ENCODE data around the gene TMEM31. TPM values are rescaled to one million over a fixed set of nuclear protein-coding genes. Genes with fewer than 3 reads are reported as not detected.

TMEM31 gene
- total and polyA plus RNA-seq, 9 of the 15 experiments (the other 6 are each of a cell fraction or from before 2014, with no cell fraction given), result 0.18 TPM; not detected in 8

DNA sequence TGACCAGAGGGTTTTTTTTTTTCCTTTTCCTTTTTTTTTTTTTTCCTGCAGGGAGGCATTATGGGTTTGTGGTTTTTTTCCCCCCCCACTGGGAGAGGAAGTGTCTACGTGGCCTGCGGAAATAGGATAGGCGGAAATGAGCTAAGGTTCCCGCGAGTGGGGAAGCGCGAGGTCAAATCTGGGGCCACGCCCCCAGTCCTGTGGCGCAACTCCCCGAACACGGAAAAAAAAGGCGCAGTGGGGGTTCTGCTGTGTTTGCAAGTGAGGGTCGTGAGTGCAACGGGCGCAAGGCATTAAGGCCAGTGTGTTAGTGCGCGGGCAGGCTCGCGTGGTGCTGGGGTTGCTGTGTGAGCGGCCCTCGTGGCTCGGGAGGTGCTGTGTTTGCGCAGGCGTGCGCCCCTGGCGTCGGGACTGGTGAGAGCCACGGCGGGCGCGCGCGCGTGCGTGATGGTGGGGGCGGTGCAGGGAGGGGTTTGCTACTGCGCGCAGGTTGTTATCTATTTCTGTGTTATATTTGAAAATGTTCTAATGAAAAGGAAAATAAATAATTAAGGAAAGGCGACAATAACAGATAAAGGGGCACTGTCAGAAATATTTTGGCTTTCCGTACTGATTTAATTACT lies 23.5 kb upstream of the TMEM31 start (continued):
- TF ChIP-seq, protein P1, sequence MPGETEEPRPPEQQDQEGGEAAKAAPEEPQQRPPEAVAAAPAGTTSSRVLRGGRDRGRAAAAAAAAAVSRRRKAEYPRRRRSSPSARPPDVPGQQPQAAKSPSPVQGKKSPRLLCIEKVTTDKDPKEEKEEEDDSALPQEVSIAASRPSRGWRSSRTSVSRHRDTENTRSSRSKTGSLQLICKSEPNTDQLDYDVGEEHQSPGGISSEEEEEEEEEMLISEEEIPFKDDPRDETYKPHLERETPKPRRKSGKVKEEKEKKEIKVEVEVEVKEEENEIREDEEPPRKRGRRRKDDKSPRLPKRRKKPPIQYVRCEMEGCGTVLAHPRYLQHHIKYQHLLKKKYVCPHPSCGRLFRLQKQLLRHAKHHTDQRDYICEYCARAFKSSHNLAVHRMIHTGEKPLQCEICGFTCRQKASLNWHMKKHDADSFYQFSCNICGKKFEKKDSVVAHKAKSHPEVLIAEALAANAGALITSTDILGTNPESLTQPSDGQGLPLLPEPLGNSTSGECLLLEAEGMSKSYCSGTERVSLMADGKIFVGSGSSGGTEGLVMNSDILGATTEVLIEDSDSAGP (CRISPR knock-in tag; IDR thresholded peaks at IDR 0.05), result no peak
- TF ChIP-seq HOXB6 (CRISPR knock-in tag; IDR thresholded peaks at IDR 0.05; ENCODE audit: borderline replicate concordance), result no peak
- TF ChIP-seq TEAD4 (IDR thresholded peaks at IDR 0.05; ENCODE audit: low read length), result no peak
- TF ChIP-seq TEAD4 (CRISPR knock-in tag; IDR thresholded peaks at IDR 0.05; ENCODE audit: borderline replicate concordance), result no peak
- TF ChIP-seq, protein P2, sequence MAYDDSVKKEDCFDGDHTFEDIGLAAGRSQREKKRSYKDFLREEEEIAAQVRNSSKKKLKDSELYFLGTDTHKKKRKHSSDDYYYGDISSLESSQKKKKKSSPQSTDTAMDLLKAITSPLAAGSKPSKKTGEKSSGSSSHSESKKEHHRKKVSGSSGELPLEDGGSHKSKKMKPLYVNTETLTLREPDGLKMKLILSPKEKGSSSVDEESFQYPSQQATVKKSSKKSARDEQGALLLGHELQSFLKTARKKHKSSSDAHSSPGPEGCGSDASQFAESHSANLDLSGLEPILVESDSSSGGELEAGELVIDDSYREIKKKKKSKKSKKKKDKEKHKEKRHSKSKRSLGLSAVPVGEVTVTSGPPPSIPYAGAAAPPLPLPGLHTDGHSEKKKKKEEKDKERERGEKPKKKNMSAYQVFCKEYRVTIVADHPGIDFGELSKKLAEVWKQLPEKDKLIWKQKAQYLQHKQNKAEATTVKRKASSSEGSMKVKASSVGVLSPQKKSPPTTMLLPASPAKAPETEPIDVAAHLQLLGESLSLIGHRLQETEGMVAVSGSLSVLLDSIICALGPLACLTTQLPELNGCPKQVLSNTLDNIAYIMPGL (CRISPR knock-in tag; IDR thresholded peaks at IDR 0.05), result no peak
- TF ChIP-seq, protein P3, sequence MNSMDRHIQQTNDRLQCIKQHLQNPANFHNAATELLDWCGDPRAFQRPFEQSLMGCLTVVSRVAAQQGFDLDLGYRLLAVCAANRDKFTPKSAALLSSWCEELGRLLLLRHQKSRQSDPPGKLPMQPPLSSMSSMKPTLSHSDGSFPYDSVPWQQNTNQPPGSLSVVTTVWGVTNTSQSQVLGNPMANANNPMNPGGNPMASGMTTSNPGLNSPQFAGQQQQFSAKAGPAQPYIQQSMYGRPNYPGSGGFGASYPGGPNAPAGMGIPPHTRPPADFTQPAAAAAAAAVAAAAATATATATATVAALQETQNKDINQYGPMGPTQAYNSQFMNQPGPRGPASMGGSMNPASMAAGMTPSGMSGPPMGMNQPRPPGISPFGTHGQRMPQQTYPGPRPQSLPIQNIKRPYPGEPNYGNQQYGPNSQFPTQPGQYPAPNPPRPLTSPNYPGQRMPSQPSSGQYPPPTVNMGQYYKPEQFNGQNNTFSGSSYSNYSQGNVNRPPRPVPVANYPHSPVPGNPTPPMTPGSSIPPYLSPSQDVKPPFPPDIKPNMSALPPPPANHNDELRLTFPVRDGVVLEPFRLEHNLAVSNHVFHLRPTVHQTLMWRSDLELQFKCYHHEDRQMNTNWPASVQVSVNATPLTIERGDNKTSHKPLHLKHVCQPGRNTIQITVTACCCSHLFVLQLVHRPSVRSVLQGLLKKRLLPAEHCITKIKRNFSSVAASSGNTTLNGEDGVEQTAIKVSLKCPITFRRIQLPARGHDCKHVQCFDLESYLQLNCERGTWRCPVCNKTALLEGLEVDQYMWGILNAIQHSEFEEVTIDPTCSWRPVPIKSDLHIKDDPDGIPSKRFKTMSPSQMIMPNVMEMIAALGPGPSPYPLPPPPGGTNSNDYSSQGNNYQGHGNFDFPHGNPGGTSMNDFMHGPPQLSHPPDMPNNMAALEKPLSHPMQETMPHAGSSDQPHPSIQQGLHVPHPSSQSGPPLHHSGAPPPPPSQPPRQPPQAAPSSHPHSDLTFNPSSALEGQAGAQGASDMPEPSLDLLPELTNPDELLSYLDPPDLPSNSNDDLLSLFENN (IDR thresholded peaks at IDR 0.05; ENCODE audit: low read depth in 2 of 2, low read length in 2 of 2), result no peak
- TF ChIP-seq RBM15 (IDR thresholded peaks at IDR 0.05; ENCODE audit: insufficient read depth, low read length), result no peak
- no peak for TF ChIP-seq ZNF174 (CRISPR knock-in tag; IDR thresholded peaks at IDR 0.05)
- TF ChIP-seq KDM1A (IDR thresholded peaks at IDR 0.05), result no peak
- TF ChIP-seq CHD1 (IDR thresholded peaks at IDR 0.05; ENCODE audit: low read length), result peak; percentile 44
- TF ChIP-seq, protein P4, sequence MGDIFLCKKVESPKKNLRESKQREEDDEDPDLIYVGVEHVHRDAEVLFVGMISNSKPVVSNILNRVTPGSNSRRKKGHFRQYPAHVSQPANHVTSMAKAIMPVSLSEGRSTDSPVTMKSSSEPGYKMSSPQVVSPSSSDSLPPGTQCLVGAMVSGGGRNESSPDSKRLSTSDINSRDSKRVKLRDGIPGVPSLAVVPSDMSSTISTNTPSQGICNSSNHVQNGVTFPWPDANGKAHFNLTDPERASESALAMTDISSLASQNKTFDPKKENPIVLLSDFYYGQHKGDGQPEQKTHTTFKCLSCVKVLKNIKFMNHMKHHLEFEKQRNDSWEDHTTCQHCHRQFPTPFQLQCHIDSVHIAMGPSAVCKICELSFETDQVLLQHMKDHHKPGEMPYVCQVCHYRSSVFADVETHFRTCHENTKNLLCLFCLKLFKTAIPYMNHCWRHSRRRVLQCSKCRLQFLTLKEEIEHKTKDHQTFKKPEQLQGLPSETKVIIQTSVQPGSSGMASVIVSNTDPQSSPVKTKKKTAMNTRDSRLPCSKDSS (IDR thresholded peaks at IDR 0.05; ENCODE audit: low read depth, partially characterized antibody), result no peak
- TF ChIP-seq RFX1 (IDR thresholded peaks at IDR 0.05), result no peak
- TF ChIP-seq CAMTA2 (CRISPR knock-in tag; conservative IDR thresholded peaks at IDR 0.05), result no peak
- TF ChIP-seq PRMT5 (CRISPR knock-in tag; IDR thresholded peaks at IDR 0.05), result no peak
- TF ChIP-seq CEBPG (CRISPR knock-in tag; IDR thresholded peaks at IDR 0.05), result peak; percentile 84
- TF ChIP-seq CEBPG (tag; conservative IDR thresholded peaks at IDR 0.05 in 1 of 2, IDR thresholded peaks at IDR 0.05 in 1 of 2), result peak; percentile 68 to 90
- no peak for TF ChIP-seq CBFA2T3 (IDR thresholded peaks at IDR 0.05)
- TF ChIP-seq ZNF124 (CRISPR knock-in tag; IDR thresholded peaks at IDR 0.05), result no peak
- no peak for TF ChIP-seq ZNF408 (CRISPR knock-in tag; IDR thresholded peaks at IDR 0.05; ENCODE audit: low read depth)
- no peak for TF ChIP-seq ZNF253 (CRISPR knock-in tag; conservative IDR thresholded peaks at IDR 0.05)
- no peak for TF ChIP-seq SMARCE1 (IDR thresholded peaks at IDR 0.05)
- no peak for TF ChIP-seq ZNF57 (CRISPR knock-in tag; IDR thresholded peaks at IDR 0.05)

Measured in K562 (cell line).